ENCODE results near the gene BACH2. TPM values are rescaled to one million over a fixed set of nuclear protein-coding genes. Genes with fewer than 3 reads are reported as not detected.

Gene BACH2
- total and polyA plus RNA-seq, 2 experiments from 2014 or later: 1.6 to 5.7 TPM

- TF ChIP-seq REST (IDR thresholded peaks at IDR 0.05; ENCODE audit: unreplicated experiment) (no peak), ZNF331 (CRISPR knock-in tag; IDR thresholded peaks at IDR 0.05; ENCODE audit: low read depth) (no peak), ETS1 (IDR thresholded peaks at IDR 0.05) (no peak)
These were observed 293.4 kb downstream of the BACH2 start (continued) for GRCh38 chr6:90003069-90003795.

GRCh38 chr6:90000864-90001731, 295.5 kb downstream of the BACH2 start:
- H3K9me3 Mint-ChIP-seq: no peaks in the 10 kb centered on the region
- H3K36me3 Mint-ChIP-seq (ENCODE audit: low read depth): no peaks in the 10 kb centered on the region
- peaks cover 8% of the 10 kb centered on the region; the same call in 2 of the 3 replicates for H3K4me1 Mint-ChIP-seq
- no peaks in the 10 kb centered on the region for H3K27me3 ChIP-seq (ENCODE audit: insufficient read depth)
- H3K27ac Mint-ChIP-seq: no peak overlapping the region
- H3K36me3 ChIP-seq (ENCODE audit: insufficient read depth): no peaks in the 10 kb centered on the region
- H3K9me2 ChIP-seq (ENCODE audit: insufficient read depth): peaks cover 4% of the 10 kb centered on the region; the same call in 1 of the 2 replicates
- H3K4me2 ChIP-seq: no peak overlapping the region
- H4K20me1 ChIP-seq (replicated peaks; ENCODE audit: insufficient read depth): no peaks in the 10 kb centered on the region
- TF ChIP-seq ETS1 (IDR thresholded peaks at IDR 0.05) (no peak), ZNF462 (CRISPR knock-in tag; IDR thresholded peaks at IDR 0.05) (no peak), STAT1 (IDR thresholded peaks at IDR 0.05; ENCODE audit: unreplicated experiment) (no peak), JUNB (IDR thresholded peaks at IDR 0.05; ENCODE audit: unreplicated experiment) (no peak), CREB1 (CRISPR knock-in tag; IDR thresholded peaks at IDR 0.05; ENCODE audit: low read depth) (no peak), CTCF (conservative IDR thresholded peaks at IDR 0.05; ENCODE audit: low read depth in 2 of 2) (no peak)
- no peaks in the 10 kb centered on the region for H3K79me2 ChIP-seq (replicated peaks; ENCODE audit: insufficient read depth)
- no peak for ATAC-seq
- H3K27me3 Mint-ChIP-seq (ENCODE audit: insufficient read depth, low read depth, poor library complexity): peaks cover 1% of the 10 kb centered on the region
- H3K4me1 ChIP-seq (ENCODE audit: insufficient read depth): no peaks in the 10 kb centered on the region; the same call in 1 of the 2 replicates
- H2AFZ ChIP-seq: no peak overlapping the region
- no peaks in the 10 kb centered on the region for H3F3A ChIP-seq (replicated peaks; ENCODE audit: low read depth)
- H3K27ac ChIP-seq (ENCODE audit: low read depth): no peak overlapping the region
- no peak for DNase-seq (ENCODE audit: low spot score)
- no peak overlapping the region for H3K4me3 ChIP-seq
- no peak overlapping the region for H3K4me3 Mint-ChIP-seq

All from GM23338 (cell line).